Measurements from ENCODE around the gene CDH23.

Gene CDH23

DNA sequence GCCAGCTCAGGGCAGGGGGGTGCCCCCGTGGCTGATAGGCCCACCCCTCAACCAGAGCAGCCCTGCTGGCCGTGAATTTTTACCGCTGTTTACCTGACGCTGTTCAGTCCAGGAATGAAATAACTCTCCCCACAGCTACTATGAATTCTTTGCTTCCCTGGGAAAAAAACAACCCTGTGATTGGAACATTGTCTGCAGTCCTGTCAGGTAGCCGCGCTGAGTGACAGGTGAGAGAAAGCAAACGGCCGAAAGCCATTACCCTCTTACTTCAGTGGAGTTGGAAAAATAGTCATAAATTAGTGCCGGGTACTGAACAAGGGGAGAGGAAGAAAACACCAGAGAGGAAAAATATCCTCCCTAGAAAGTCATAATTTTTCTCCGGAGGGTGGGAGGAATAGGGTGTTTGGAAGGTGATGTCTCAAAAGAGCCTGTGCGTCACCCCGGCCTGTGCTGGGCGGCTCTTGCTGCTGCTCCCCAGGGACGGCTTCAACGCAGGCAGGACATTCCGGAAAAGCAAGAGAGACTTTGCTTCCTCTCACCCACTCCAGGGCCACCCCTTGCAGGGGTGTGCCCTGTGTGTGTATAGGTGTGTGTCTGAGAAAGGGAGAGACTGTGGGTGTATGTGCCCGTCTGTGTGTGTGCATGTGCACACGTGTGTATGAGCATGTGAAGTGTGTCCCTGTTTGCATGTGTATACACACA is 69.0 kb downstream of the CDH23 start:
- DNase-seq: no peak

- no peak for DNase-seq
Observed at GRCh38 chr10:71466330-71466729, 69.6 kb downstream of the CDH23 start.

GRCh38 chr10:71467161-71467560 is 70.4 kb downstream of the CDH23 start:
- DNase-seq: no peak

DNA sequence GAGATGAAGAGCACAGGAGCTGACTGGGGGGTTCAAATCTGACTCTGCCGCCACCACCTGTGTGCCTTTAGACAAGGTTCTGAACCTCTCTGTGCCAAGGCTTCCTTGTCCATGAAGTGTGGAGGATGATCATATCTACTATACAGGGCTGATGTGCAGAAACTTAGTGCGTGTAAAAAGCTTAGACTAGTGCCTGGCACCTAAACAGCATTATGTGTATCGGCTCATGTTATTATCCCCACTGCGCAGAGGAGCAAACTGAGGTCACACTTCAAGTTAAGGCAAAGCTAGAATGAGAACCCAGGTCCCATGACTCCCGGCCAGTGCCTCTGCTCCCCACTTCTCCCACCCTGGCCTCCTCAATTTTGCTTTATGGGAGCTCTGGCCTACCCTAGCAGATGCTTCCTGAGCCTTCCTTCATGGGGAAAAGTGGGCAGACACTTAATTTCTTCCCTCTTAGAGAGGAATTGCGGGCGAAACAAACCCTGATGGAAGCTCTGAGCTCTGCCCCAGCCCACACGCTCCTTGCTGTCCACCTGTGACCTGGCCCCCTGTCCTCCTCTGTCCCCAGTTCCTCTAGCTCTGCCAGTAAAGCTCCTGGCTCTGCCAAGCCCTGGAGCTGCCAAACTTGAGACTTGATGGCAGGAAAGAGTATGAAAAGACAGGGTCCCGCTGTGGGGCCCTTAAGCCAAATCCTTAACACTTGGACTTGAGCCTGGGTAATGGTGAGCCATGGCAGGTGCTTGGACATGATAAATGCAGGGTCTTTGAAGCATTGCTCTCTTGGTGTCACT is 71.0 kb downstream of the CDH23 start:
- DNase-seq: no peak

- no peak for DNase-seq
Observed at GRCh38 chr10:71468363-71469094, 71.8 kb downstream of the CDH23 start.

- DNase-seq: no peak
Observed at GRCh38 chr10:71471006-71471405, 74.3 kb downstream of the CDH23 start.

- DNase-seq: no peak
Observed at GRCh38 chr10:71471957-71472365, 75.2 kb downstream of the CDH23 start.

GRCh38 chr10:71472466-71472865 is 75.7 kb downstream of the CDH23 start:
- no peak for DNase-seq

- no peak for DNase-seq
Observed at GRCh38 chr10:71472912-71473311, 76.2 kb downstream of the CDH23 start.

DNA sequence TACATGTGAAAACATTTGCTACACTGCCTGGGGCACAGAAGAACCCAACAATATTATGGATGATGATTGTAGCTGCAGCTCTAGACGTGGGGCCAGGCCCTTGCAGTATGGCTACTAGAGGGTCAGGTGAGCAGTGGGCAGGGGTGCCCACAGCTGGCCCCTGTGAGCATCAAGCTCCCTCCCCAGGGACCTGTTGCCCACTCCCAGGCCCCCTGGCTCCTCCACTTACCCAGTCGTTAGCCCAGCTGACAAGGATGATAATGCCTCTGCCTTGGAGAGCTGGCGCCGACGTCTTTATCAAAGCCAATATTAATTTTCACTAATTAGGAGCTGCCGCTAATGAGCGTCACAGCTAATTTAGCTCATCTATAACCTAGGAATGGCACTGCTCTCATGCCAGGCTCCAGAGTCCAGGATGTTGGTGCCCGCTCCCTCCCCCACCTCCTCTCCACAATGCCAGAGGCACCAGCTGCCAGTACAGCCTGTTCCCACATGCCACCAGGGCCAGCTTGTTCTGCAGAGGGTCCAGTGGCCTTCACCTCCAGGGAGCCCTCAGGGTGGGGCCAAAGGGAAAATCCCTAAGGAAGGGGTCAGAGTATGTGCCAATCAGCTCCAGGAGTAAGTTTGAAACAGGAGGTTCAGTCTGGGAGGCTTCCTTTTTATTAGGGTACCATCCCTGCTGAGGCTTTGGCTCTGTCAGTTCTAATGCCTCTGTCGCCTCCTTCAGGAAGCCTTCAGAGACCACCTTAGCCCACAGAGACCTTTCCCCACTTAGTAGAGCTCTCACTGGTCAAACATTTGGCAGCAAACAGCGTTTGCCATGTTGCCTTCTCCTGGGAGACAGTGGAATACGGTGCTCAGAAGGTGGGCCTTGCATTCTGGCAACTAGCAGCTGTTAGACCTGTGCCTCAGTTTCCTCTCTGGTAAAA is 77.2 kb downstream of the CDH23 start:
- peak in 3 of 51 donors; percentile 5 to 9 (median 6) for DNase-seq

DNA sequence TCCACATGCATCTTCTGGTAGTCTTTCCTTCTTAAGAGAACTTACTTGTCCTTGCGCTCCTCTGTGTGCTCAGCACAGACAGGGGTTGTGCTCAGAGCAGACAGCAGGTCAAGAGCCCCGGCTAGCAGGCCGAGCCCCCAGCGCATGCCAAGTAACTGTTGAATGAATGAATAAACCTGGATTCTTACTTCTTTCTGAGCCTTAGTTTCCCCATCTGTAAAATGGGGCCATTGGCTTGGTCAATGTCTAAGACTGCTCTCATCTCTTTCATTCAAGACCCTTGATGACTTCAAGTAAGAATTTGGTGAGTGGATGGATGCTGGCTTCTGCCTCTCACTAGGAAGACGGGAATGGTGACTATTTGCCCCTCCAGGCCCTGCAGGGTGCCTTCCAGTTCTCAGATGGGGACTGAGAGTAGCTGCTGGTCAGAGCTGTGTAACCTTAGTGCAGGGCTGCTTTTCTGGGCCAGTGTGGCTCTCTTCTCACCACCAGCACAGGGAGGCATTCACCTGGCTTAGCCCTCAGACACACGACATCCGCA is 78.1 kb downstream of the CDH23 start:
- no peak for DNase-seq

DNA sequence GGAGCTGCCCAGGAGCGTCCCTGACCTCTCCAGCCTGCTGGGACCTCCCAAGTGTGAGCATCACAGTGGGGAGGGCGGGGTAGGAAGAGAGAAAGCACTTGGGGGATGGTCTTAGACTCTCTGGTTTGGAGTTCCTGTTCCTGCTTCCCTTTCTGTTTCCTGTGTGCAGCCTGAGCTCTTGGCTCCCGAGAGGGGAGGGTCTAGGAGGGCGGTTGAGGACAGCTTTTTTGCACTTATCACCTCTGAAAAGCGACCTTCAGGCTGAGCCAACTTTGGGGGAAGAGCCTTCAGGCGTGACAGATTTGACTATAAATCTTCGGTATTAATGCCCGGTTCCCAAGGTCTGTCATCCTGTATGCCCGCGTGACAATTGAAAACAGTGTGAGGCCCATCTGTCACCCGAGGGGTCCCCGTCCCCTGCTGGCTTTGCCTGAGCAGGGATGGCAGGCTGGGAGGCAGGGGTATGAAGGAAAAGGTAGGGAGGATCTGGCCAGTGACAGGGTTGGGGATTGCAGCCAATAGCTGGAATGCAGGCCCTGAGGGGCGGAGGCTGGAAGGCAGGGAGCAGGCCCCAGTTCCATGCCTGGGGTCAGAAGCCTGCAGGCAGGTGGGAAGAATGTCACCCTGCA is 78.6 kb downstream of the CDH23 start:
- DNase-seq: no peak

DNA sequence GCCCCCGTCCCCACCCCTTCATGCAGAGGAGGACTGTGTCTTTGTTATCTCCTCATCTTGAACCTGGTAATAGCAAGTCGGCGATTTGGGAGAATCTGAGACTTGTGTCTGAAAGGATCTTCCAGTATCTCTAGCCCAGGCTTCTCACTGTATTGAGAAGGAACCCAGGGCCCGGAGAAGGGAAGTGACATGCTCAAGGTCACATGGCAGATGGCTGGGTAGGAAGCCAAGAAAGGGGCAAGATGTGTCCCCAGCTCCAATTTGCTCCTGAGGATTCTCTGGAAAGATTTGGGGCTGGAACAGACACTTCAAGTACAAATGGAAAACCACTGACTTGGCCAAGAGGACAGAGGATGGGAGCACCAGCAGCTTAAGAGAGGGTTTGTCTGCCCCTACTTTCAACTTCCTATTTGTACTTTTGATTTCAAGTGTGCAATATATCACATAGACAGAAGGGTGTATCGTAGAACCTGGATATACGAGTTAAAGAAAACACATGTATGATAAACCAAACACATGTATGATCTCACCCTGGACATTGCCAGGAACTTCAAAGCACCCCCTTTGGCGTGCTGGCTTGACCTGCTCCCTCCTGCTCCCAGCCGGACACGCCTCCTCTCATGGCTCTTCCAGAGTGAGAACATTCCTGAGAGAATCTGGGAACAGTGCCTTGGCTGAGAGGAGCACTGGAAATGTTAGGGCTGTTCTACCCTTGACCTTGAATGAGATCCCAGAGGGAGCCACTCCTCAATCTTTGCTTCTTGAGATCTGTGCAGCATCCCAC is 79.7 kb downstream of the CDH23 start:
- DNase-seq: peak in 1 of 51 donors; percentile 8

DNA sequence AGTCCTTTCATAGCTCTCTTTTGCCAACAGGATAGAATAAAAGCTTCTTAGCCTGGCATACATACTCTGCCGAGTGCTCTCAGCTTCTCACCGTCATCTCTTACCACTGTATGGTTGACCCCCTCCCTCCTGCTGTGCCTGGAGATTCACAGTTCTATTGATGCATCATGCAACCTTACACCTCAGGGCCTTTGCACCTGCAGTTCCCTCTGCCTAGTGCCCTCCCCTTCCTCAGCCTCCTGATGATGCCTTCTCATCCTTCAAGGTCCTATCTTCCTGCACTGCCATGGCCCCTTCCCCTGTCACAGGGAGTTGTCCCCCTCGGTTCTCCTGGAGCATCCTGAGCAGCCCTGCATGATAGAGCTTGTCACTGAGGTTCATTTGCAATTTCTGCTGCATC is 81.5 kb downstream of the CDH23 start:
- DNase-seq: no peak

DNA sequence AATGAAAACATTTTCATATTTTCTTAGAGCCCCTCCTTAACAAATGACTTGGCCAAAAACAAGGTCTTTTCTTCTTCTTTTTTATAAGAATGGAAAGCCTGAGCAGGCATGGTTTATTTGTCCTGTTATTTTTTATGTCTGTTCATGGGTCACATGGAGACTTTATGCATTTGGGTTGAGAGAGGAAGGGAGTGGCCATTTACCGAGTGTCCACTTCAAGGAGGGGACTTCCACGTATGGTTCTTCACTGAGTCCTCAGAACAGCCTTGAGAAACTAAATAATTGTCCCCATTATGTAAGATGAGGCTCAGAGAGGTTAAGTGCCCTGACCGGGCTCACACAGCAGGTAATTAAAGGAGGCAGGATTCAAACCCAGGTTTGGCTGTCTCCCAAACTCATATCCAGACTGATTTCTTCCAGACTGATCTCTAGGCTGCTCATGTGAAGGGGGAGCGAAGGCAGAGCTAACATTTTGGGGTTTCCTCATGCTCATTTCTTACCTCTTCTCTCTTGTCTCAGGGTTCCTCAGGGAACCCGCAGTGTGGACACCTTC is 82.2 kb downstream of the CDH23 start:
- no peak for DNase-seq

DNA sequence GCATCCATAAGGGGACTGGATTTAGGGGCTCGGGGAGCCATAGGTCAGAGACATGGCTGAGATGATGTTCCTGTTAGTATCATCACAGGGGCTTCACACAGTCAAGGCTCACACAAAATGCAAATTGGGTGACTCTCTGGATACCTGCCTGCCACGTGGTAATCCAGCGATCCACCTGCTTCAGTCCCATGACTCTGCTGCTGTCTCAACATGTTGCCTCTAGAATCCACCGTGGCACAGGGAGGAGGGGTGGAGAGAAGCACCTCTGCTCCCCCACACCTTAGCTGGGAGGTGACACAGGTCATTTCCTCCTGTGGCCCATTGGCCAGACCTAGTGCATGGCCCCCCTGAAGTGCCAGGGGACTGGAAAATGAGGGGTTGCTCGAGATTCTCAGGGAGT is 83.1 kb downstream of the CDH23 start:
- no peak for DNase-seq

DNA sequence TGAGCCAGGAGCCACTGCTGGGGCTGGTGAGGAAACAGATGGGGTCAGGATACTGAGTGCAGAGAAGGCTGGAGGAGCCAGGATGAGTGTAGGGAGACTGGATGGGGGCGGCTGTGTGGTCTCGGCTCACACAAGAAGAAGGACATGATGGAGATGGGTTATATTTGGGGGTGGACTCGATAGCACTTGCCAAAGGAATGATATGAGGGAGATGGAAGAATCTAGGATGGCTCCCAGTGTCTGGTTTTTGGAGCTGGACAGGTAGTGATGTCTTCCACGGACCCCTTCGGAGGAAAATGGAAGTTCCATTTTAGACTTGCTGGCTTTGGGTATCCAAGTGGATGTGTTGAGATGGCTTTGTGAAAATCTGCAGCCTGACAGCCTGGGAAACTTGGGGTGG is 83.9 kb downstream of the CDH23 start:
- no peak for DNase-seq

GRCh38 chr10:71481746-71482410 is 85.2 kb downstream of the CDH23 start:
- no peak for DNase-seq

- DNase-seq: no peak
Observed at GRCh38 chr10:71482620-71483019, 85.9 kb downstream of the CDH23 start.

Data from hypothalamus (tissue), 51 donors.